ENCODE data around the gene RIMS4. TPM values are rescaled to one million over a fixed set of nuclear protein-coding genes. Genes with fewer than 3 reads are reported as not detected.

The RIMS4 gene
- polyA plus RNA-seq, 10 donors, result 5.7 to 9.7 (median 7.1) TPM

DNA sequence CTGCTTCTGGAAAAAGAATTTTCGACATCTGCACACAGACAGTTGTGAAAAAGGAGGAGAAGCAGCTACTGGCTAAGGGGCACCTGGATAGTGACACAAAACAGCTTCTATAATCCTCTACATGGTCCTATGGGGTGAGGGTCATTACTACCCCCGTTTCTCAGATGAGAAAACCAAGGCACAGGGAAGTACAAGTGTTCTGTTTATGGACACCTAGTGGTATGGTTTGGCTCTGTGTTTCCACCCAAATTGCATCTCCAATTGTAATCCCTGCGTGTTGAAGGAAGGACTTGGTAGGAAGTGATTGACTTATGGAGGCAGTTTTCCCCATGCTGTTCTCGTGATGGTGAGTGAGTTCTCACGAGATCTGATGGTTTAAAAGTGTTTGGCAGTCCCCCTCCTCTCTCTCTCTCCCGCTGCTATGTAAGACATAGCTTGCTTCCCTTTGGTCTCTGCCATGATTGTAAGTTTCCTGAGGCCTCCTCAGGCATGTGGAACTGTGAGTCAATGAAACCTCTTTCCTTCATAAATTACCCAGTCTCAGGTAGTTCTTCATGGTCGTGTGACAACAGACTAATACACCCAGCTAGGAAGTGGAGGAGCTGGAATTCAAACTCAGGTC, 67.2 kb downstream of the RIMS4 start:
- DNase-seq, result no peak

DNA sequence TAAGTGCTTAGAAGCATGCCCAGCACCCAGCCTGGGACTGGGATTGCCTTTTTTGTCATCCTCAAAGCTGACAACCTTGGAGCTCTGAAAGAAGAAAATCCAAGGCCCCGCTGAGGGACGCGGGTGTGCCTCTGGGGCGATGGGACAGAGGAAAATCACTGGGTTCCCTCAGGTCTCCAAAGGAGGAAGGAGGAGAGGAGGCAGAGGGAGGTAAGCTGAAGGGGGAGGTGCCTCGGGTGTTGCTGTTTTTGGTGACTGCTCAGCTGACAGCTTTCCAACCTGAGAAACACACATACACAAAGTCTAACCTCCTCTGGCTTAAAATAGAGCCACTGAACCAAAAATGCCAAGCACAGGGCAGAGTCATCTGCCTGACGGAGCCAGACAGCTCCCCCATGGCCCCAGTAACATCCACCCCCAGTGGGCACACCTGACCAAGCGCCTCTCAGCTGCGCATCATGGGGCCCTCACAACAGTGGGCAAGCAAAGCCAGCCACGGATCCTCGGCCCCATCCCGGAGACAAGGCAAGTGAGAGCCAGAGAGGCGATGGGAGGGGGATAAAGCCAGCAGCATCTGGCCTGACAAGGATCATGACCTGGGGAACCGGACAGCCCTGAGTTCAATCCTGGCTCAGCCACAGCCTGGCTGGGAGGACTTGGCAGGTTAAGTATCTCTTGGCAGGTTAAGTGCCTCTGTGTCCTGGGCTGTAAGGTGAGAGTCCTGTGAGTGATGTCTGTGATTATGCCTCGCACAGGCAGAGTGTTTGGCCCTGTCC, 67.9 kb downstream of the RIMS4 start:
- DNase-seq, result no peak

- DNase-seq, result peak in 1 of 3 donors; percentile 44
These were observed 70.4 kb downstream of the RIMS4 start for GRCh38 chr20:44739942-44740341.

GRCh38 chr20:44738813-44739477, 71.4 kb downstream of the RIMS4 start:
- peak; percentile 49 to 82 (median 60) for DNase-seq

- DNase-seq, result no peak
These were observed 73.2 kb downstream of the RIMS4 start for GRCh38 chr20:44737116-44737515.

DNA sequence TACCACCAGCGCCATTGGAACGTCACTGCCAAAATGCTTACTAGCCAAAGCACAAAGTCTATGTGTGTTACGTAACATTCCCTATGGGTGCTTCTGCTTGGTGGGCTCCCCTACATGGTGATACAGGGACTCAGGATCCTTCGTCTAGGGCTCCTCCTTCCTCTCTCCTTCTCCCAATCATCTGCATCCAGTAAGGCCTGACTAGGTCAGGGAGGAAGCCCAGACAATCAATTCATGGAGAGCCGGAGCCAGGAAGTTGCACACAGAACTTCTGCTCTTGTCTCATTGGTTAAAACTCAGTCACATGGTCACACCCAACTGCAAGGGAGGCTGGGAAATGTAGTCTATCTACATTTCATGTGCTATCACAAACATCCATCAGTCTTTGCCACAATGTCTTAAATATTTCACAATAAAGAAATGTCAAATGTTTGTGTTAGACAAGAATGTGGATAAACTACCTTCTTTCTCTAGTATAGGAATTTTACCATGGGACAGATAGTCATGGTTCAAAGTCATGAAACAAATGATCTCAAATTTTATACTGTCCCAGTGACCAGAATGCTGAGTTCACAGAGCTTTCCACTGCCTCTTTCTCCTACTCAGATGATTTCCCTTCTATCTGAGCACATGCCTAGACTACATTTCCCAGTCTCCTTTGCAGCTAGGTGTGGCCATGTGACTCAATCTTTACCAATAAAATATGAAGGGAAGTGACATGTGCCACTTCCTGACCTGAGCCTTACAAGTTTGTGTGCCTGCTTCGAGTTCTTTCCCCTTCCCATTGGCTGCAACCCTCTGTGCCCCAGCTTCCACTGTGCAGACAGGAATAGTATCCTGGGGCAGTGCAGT, 74.0 kb downstream of the RIMS4 start:
- peak; percentile 70 to 85 (median 81) for DNase-seq

DNA sequence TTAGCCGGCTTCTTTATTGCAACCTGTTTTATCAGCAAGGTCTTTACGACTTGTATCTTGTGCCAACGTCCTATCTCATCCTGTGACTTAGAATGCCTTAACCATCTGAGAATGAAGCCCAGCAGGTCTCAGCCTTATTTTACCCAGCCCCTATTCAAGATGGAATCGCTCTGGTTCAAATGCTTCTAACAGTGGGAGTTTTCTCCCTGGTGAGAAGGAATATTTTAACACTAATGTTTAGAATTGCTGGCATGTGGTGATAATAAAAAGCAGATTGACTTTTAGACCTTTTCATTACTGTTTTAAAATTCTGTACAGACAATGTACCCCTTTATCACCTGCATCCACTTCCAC, 74.6 kb downstream of the RIMS4 start:
- no peak for DNase-seq

DNA sequence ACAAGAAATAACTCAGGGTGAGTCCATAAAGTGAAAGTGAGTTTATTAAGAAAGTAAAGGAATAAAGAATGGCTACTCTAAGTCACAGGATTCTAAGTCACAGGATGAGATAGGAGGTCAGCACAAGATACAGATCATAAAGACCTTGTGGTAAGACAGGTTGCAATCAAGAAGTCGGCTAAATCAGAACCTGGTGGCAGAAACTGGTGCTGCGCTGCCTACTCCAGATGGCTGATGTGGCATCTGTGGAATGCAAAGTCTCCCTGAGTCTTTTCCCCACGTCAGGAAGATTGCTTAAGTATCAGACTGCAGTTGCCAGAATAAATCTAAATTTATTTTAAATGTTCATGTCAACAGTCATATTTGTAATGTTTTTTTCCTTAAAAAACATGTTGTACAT, 75.4 kb downstream of the RIMS4 start:
- DNase-seq, result no peak

GRCh38 chr20:44733341-44734069, 76.8 kb downstream of the RIMS4 start:
- peak; percentile 54 to 83 (median 64) for DNase-seq

- DNase-seq, result no peak
These were observed 78.0 kb downstream of the RIMS4 start for GRCh38 chr20:44732327-44732726.

GRCh38 chr20:44731657-44732056, 78.7 kb downstream of the RIMS4 start:
- DNase-seq, result no peak

DNA sequence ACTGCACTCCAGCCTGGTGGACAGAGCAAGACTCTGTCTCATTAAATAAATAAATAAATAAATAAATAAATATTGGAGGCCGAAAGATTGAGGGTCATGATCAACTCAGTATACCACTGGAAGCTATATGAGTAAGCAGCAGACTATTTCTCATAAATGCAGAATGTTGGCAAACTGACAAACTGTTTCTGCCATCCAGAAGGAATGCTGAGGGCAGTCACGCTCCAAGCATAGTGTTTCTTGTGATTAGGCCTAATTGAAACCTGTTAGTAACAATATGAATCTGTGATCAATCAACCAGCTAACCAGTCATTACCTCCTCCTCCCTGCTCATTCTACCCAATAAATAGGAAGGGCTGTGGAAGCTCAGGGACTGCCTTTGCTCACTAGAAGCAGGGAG, 79.9 kb downstream of the RIMS4 start:
- peak in 1 of 3 donors; percentile 88 for DNase-seq

DNA sequence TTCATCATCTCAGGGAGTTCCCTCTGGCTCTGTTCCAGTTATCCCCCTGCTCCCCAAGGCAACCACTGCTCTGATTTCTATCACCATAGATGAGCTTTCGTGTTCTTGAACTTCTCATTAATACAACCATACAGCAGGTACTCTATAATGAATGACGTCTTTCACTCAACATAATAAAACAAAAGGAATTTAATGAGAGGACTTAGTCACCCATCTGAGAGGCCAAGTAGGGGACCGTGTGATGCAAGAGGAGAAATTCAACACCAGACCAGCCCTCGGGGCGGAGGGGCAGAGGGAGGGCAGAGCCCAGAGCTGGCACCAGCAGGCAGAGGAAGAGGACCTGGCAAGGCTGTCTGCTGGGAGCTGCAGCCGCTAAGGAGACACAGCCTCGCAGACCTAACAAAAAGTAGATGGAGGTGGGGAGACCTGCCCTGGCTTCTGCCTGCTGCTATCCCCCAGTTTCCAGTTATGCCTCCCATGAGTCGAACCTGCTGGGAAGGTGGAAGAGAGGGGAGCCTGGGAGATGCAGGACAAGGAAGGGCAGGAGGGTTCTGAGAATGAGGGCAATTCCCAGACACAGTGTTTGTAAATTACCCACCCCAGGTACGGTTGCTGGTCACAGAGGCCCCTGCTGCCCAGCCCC, 81.4 kb downstream of the RIMS4 start:
- peak in 2 of 3 donors; percentile 56 to 74 for DNase-seq

GRCh38 chr20:44727651-44728050, 82.7 kb downstream of the RIMS4 start:
- no peak for DNase-seq

DNA sequence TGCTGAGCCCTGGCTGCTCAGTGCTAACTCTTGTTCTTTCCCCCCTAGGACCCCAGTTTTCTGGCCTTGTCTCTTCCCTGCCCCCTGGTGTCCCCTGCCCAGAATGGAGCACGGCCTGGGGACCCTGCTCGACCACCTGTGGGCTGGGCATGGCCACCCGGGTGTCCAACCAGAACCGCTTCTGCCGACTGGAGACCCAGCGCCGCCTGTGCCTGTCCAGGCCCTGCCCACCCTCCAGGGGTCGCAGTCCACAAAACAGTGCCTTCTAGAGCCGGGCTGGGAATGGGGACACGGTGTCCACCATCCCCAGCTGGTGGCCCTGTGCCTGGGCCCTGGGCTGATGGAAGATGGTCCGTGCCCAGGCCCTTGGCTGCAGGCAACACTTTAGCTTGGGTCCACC, 83.3 kb downstream of the RIMS4 start:
- DNase-seq, result no peak

GRCh38 chr20:44725837-44726236, 84.5 kb downstream of the RIMS4 start:
- no peak for DNase-seq

- DNase-seq, result no peak
These were observed 85.8 kb downstream of the RIMS4 start for GRCh38 chr20:44724423-44725091.

GRCh38 chr20:44723798-44724362, 86.5 kb downstream of the RIMS4 start:
- no peak for DNase-seq

DNA sequence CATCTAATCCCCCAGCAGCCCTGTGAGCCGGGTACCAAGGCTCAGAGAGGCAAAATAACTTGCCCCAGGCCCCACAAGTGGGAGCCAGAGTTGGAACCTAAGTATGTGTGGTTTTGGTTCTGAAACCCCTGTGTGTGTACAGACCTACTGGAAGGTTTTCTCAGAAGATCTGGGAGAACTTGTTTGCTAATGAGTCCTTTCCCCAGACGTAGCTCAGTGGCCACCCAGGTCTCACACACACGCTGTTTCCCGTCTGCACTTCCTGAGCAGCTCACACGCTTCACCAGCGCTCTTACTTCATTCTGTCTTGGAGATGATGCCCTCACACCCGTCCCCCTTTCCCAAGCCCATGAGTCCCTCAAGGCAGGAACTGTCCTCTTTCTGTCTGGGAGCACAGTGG, 87.0 kb downstream of the RIMS4 start:
- no peak for DNase-seq

DNA sequence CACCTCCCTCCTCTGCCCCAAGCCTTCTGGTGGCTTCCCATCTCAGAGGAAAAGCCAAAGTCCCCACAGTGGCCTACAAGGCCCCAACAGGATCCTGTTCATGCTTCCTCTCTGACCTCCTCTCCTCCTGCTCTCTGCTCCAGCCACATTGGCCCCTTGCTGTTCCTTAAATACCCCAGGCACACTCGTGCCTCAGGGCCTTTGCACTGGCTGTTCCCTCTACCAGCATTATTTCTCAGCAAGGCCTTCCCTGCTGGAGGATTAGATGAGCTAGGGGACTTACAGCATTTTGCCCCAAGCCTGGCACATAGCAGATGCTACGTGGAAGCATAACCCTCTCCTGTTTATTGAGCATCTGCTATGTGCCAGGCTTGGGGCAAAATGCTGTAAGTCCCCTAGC, 87.4 kb downstream of the RIMS4 start:
- DNase-seq, result no peak

Data from muscle of back (tissue), 11 donors.